HepG2 (cell line): ENCODE measurements around the gene LRIG1. TPM values are rescaled to one million over a fixed set of nuclear protein-coding genes. Genes with fewer than 3 reads are reported as not detected.

Source experiments
- ASH2L ChIP-seq: fragments of 300-600, 200-600 bp; sonication (generic); IDR thresholded peaks from 2 replicates; pipeline ENCODE4 v1.7.0; 2017; ENCODE audit warnings: low read depth, mild to moderate bottlenecking, moderate library complexity, mixed read lengths, low read length; ENCODE audit not compliant: insufficient read length
- GTF2F1 ChIP-seq: fragments of 150-350 bp; IDR thresholded peaks from 2 replicates; pipeline ENCODE4 v1.6.1; 2014; ENCODE audit warnings: low read length
- HIC2 ChIP-seq: sonication (generic); formaldehyde crosslinking; IDR thresholded peaks from 2 replicates; pipeline ENCODE4 v1.9.0; 2022; ENCODE audit warnings: low read depth, missing genetic modification reagents
- MNT ChIP-seq: fragments of 450-650 bp; IDR thresholded peaks from 2 replicates; pipeline ENCODE4 v1.6.1; 2016
- NR2C2 ChIP-seq: sonication (generic); formaldehyde crosslinking; IDR thresholded peaks from 2 replicates; pipeline ENCODE4 v1.4.0; 2020; ENCODE audit warnings: missing genetic modification reagents, mild to moderate bottlenecking, moderate library complexity, borderline replicate concordance
- SIX1 ChIP-seq: sonication (generic); formaldehyde crosslinking; IDR thresholded peaks from 2 replicates; pipeline ENCODE4 v1.4.0; 2020; ENCODE audit warnings: missing genetic modification reagents, borderline replicate concordance
- TP53 ChIP-seq: sonication (generic); formaldehyde crosslinking; conservative IDR thresholded peaks from 2 replicates; pipeline ENCODE4 v1.4.0; 2020; ENCODE audit warnings: missing genetic modification reagents
- ZBTB40 ChIP-seq, 2 experiments: fragments of 450-650 bp in 1 of 2; sonication (generic) in 1 of 2; formaldehyde crosslinking in 1 of 2; IDR thresholded peaks; 2 replicates each; pipeline versions ENCODE4 v1.6.1 to v1.8.0; 2016 to 2022; ENCODE audit warnings: antibody characterized with exemption in 1 of 2, mild to moderate bottlenecking in 1 of 2, missing genetic modification reagents in 1 of 2
- ZBTB43 ChIP-seq: sonication (generic); formaldehyde crosslinking; conservative IDR thresholded peaks from 2 replicates; pipeline ENCODE4 v1.4.0; 2020; ENCODE audit warnings: missing genetic modification reagents
- ZNF275 ChIP-seq: sonication (generic); formaldehyde crosslinking; IDR thresholded peaks from 2 replicates; pipeline ENCODE4 v1.8.0; 2022; ENCODE audit warnings: missing genetic modification reagents, mild to moderate bottlenecking, inconsistent platforms, borderline replicate concordance
- ZNF589 ChIP-seq: sonication (generic); formaldehyde crosslinking; conservative IDR thresholded peaks from 2 replicates; pipeline ENCODE4 v1.8.0; 2022; ENCODE audit warnings: mild to moderate bottlenecking, moderate library complexity, missing genetic modification reagents
- polyA plus RNA-seq, 8 experiments: library from polyadenylated mRNA; depleted of rRNA in 3 of 8; stranded (reverse) in 7 of 8; unstranded in 1 of 8; fragments of >200 nt; fragmentation: Illumina TruSeq in 4 of 8; extraction: Trizol in 4 of 8; gene quantifications; 2 replicates each; pipeline versions ENCODE4 v1.2.1 to v1.2.3, GENCODE V29; 2011 to 2016; ENCODE audit warnings: low read depth in 4 of 8, missing spikeins in 1 of 8, mixed read lengths in 1 of 8; ENCODE audit not compliant: insufficient read depth in 1 of 8
- total RNA-seq, 5 experiments: library from RNA; depleted of rRNA; stranded (reverse); fragments of >200 nt; fragmentation: Illumina TruSeq; extraction: Trizol; gene quantifications; 2 replicates each; pipeline ENCODE4 v1.2.3, GENCODE V29; 2016; ENCODE audit warnings: low read depth in 1 of 5

Gene LRIG1
- total and polyA plus RNA-seq, 2 of the 13 experiments (the other 11 are each of a cell fraction or from before 2014, with no cell fraction given), result 17.8 to 24.8 TPM

- TF ChIP-seq ZBTB40 (IDR thresholded peaks at IDR 0.05) (no peak), ZBTB40 (CRISPR knock-in tag; IDR thresholded peaks at IDR 0.05) (peak; percentile 76; the same call in 1 of the 2 replicates), GTF2F1 (no peak), ASH2L (peak; percentile 94), SIX1 (CRISPR knock-in tag) (peak; percentile 92), MNT (peak; percentile 38), TP53 (CRISPR knock-in tag) (no peak; the same call in 1 of the 2 replicates), NR2C2 (CRISPR knock-in tag) (peak; percentile 84), ZBTB43 (CRISPR knock-in tag) (peak; percentile 96), ZNF275 (no peak), HIC2 (peak; percentile 92), ZNF589 (CRISPR knock-in tag) (no peak; the same call in 1 of the 2 replicates)
Measured at GRCh38 chr3:66481071-66482017, 19.5 kb downstream of the LRIG1 start (continued).
